Fibroblast of lung (primary cell): ENCODE measurements around the gene RRAGD. TPM values are rescaled to one million over a fixed set of nuclear protein-coding genes. Genes with fewer than 3 reads are reported as not detected.

Source experiments
- DNase-seq, 2 donors: peaks; one replicate each; pipeline versions ENCODE4 v3.0.0 to v3.0.0-alpha.2; 2010; ENCODE audit warnings: low read depth in 2 of 2
- H2AFZ ChIP-seq: 2 replicates; pipeline ENCODE4 v1.5.1; 2012; ENCODE audit warnings: low read length, control low read depth, inconsistent platforms
- H3K27ac ChIP-seq: 2 replicates; pipeline ENCODE4 v1.5.1; 2011; ENCODE audit warnings: low read length, control low read depth; ENCODE audit not compliant: insufficient read depth
- H3K27me3 ChIP-seq: 2 replicates; pipeline ENCODE4 v1.5.1; 2011; ENCODE audit warnings: mild to moderate bottlenecking, low read length; ENCODE audit not compliant: control insufficient read depth, insufficient read depth
- H3K36me3 ChIP-seq: 2 replicates; pipeline ENCODE4 v1.5.1; 2011; ENCODE audit warnings: low read length; ENCODE audit not compliant: control insufficient read depth, insufficient read depth
- H3K4me1 ChIP-seq: 2 replicates; pipeline ENCODE4 v1.5.1; 2011; ENCODE audit warnings: low read length; ENCODE audit not compliant: control insufficient read depth, insufficient read depth; ENCODE audit errors: extremely low read depth
- H3K4me2 ChIP-seq: 2 replicates; pipeline ENCODE4 v1.5.1; 2011; ENCODE audit warnings: low read length, control low read depth; ENCODE audit not compliant: insufficient read depth; ENCODE audit errors: extremely low read depth
- H3K4me3 ChIP-seq, 4 experiments: fragments of 200-600 bp in 1 of 4; sonication (generic) in 1 of 4; replicated peaks in 1 of 4; 2 replicates each; pipeline ENCODE4 v1.5.1; 2011 to 2016; ENCODE audit warnings: low read length in 4 of 4, low read depth in 3 of 4, mild to moderate bottlenecking in 3 of 4, control low read depth in 2 of 4, inconsistent platforms in 1 of 4, mixed read lengths in 1 of 4; ENCODE audit not compliant: insufficient read depth in 1 of 4; ENCODE audit errors: control extremely low read depth in 1 of 4
- H3K79me2 ChIP-seq: 2 replicates; pipeline ENCODE4 v1.5.1; 2012; ENCODE audit warnings: mild to moderate bottlenecking, low read length, inconsistent platforms; ENCODE audit not compliant: control insufficient read depth, insufficient read depth
- H3K9ac ChIP-seq: 2 replicates; pipeline ENCODE4 v1.5.1; 2011; ENCODE audit warnings: mild to moderate bottlenecking, low read length, control low read depth; ENCODE audit not compliant: insufficient read depth
- H3K9me3 ChIP-seq: 2 replicates; pipeline ENCODE4 v1.5.1; 2012; ENCODE audit warnings: low read depth, low read length; ENCODE audit not compliant: control insufficient read depth, insufficient read depth
- H4K20me1 ChIP-seq: 2 replicates; pipeline ENCODE4 v1.5.1; 2011; ENCODE audit warnings: low read length; ENCODE audit not compliant: control insufficient read depth, insufficient read depth; ENCODE audit errors: extremely low read depth
- EZH2 ChIP-seq: IDR thresholded peaks from 2 replicates; pipeline ENCODE4 v1.5.1; 2012; ENCODE audit warnings: low read length, control low read depth, mild to moderate bottlenecking; ENCODE audit errors: missing control alignments
- polyA plus RNA-seq, 2 donors: library from polyadenylated mRNA; depleted of rRNA in 1 of 2; stranded (reverse) in 1 of 2; unstranded in 1 of 2; fragments of >200 nt; gene quantifications; 2 replicates each; pipeline ENCODE4 v1.2.1, GENCODE V29; 2011 to 2012; ENCODE audit warnings: missing spikeins in 1 of 2
- total RNA-seq: library from RNA; depleted of rRNA; stranded (reverse); fragments of >200 nt; gene quantifications from 2 replicates; pipeline ENCODE4 v1.2.1, GENCODE V29; 2014
- TF ChIP-seq, protein P1 (sequence below), 2 donors: IDR thresholded peaks in 1 of 2; conservative IDR thresholded peaks in 1 of 2; 1 replicate in 1 of 2; 2 replicates in 1 of 2; pipeline ENCODE4 v1.5.1; 2011 to 2012; ENCODE audit warnings: low read length in 2 of 2, control low read depth in 1 of 2, inconsistent platforms in 1 of 2, low read depth in 1 of 2, mild to moderate bottlenecking in 1 of 2

Gene RRAGD
- total and polyA plus RNA-seq, 2 donors (not counting 1 experiment from before 2014, with no cell fraction given) = 0.07 to 1.8 TPM

GRCh38 chr6:89315249-89315885 lies 96.7 kb downstream of the RRAGD start, which contains the start of gene GABRR2:
GABRR2 (minus strand) TSS chr6:89315299; CDS start chr6:89315165, 134 bp downstream.
- Histone ChIP-seq H3K4me1 (peaks cover 10% of the 10 kb centered on the region), H3K9ac (no peak within 1 kb of the TSS), H2AFZ (no peak within 1 kb of the TSS), H3K27me3 (no peaks in the 10 kb centered on the region), H3K27ac (no peak within 1 kb of the TSS), H3K79me2 (no peaks in the 10 kb centered on the region), H3K4me3 (no peak within 1 kb of the TSS), H3K36me3 (no peaks in the 10 kb centered on the region), H4K20me1 (no peaks in the 10 kb centered on the region), H3K9me3 (no peaks in the 10 kb centered on the region), H3K4me2 (no peak within 1 kb of the TSS)
- DNase-seq = no peak
- TF ChIP-seq, protein P1, sequence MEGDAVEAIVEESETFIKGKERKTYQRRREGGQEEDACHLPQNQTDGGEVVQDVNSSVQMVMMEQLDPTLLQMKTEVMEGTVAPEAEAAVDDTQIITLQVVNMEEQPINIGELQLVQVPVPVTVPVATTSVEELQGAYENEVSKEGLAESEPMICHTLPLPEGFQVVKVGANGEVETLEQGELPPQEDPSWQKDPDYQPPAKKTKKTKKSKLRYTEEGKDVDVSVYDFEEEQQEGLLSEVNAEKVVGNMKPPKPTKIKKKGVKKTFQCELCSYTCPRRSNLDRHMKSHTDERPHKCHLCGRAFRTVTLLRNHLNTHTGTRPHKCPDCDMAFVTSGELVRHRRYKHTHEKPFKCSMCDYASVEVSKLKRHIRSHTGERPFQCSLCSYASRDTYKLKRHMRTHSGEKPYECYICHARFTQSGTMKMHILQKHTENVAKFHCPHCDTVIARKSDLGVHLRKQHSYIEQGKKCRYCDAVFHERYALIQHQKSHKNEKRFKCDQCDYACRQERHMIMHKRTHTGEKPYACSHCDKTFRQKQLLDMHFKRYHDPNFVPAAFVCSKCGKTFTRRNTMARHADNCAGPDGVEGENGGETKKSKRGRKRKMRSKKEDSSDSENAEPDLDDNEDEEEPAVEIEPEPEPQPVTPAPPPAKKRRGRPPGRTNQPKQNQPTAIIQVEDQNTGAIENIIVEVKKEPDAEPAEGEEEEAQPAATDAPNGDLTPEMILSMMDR (conservative IDR thresholded peaks at IDR 0.05 in 1 of 2, IDR thresholded peaks at IDR 0.05 in 1 of 2; ENCODE audit: low read depth in 1 of 2, low read length in 2 of 2) = no peak
- no peak for TF ChIP-seq EZH2

DNA sequence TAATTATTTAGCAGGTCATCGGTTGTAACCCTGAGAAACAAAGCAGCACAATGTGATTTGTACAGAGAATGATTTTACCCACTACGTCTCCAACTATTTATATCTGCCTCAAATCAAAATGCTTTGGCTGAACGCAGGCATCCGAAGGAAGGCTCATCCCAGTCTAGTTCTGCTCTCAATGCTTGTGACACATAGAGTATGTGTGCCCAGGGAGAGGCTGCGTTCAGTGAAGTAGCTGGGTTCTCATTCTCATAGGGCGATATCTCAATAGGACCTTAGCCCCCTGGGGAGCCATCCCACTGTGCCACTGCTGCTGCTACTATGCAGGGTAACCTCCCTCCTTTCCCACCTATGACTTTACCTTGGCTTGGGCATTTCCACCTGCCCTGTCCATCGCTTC lies 97.4 kb downstream of the RRAGD start:
- Histone ChIP-seq H3K36me3 (no peaks in the 10 kb centered on the region), H3K9me3 (no peaks in the 10 kb centered on the region), H2AFZ (no peak overlapping the region), H3K27me3 (no peaks in the 10 kb centered on the region), H3K4me3 (no peak overlapping the region), H3K4me2 (no peak overlapping the region), H3K9ac (no peak overlapping the region), H4K20me1 (no peaks in the 10 kb centered on the region), H3K4me1 (peaks cover 10% of the 10 kb centered on the region), H3K79me2 (no peaks in the 10 kb centered on the region), H3K27ac (no peak overlapping the region)
- DNase-seq = no peak
- TF ChIP-seq, protein P1 (conservative IDR thresholded peaks at IDR 0.05 in 1 of 2, IDR thresholded peaks at IDR 0.05 in 1 of 2; ENCODE audit: low read depth in 1 of 2, low read length in 2 of 2) = no peak
- no peak for TF ChIP-seq EZH2

Other genes starting within 250 kb of the RRAGD start
- gene GABRR1, start 194.9 kb downstream of the RRAGD start, total RNA-seq = not detected in 2 replicates
- gene GABRR1, start 194.9 kb downstream of the RRAGD start, polyA plus RNA-seq = not detected in 2 replicates
- 0.17 and 0.26 TPM in 2 replicates for gene GABRR2, start 97.0 kb downstream of the RRAGD start, total RNA-seq
- gene GABRR2, start 97.0 kb downstream of the RRAGD start, polyA plus RNA-seq = 0.05 TPM in 2 replicates
- gene UBE2J1, start 59.6 kb downstream of the RRAGD start, total RNA-seq = 22.6 and 27.6 TPM in 2 replicates
- 45.1 and 53.6 TPM in 2 replicates for gene UBE2J1, start 59.6 kb downstream of the RRAGD start, polyA plus RNA-seq
- 2.3 and 3.6 TPM in 2 replicates for gene ANKRD6, start 20.9 kb upstream of the RRAGD start, total RNA-seq
- gene ANKRD6, start 20.9 kb upstream of the RRAGD start, polyA plus RNA-seq = 0.39 and 0.63 TPM in 2 replicates
- gene LYRM2, start 226.5 kb upstream of the RRAGD start, total RNA-seq = 23.4 and 27.4 TPM in 2 replicates
- gene LYRM2, start 226.5 kb upstream of the RRAGD start, polyA plus RNA-seq = 57.4 and 66.1 TPM in 2 replicates